NCI-H524 (cell line): Measurements from ENCODE around the gene GLRA3.

Source experiments
- DNase-seq, 2 experiments: peaks; one replicate each; lab custom pipeline; 2025; lab: John Stamatoyannopoulos, UW

GLRA3 gene

GRCh38 chr4:174595141-174595929 is 233.7 kb downstream of the GLRA3 start:
- no peak for DNase-seq

- no peak for DNase-seq
Measured at GRCh38 chr4:174593701-174594100, 235.3 kb downstream of the GLRA3 start.

- DNase-seq: no peak
Measured at GRCh38 chr4:174592985-174593335, 236.1 kb downstream of the GLRA3 start.

GRCh38 chr4:174592256-174592984 is 236.6 kb downstream of the GLRA3 start:
- no peak for DNase-seq

DNA sequence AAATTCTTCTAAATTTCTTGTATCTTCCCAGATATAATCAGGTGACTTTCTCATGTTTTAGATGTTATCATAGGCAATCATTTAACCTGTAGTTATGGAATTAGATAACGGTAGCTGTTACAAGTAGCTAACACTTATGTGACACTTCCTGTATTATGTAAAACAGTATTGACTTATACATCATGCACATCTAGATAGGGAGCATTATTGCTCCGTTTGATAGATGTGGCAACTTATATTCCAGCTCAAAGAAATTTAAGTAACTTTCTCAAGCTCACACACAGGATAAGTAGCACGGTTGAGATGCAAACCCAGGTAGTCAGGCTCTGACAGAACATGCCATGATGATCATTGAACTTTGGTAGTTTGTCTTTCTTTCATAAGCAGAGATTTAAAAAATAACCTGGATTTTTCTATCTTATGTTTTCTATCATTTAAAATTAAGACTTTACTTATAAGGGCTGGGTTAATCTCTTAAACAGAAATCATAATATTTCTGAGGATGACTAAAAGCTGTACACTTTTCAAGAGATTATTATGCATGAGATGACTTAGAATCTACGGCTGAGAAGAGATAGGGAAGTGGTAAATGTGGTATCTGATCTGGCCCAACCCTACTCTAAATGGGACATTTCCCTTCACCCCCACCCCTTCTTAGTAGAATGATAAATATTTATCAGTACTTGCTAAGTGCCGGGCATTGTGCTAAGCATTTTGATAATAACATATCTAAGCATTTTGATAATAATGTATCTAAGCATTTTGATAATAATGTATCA is 237.6 kb downstream of the GLRA3 start:
- DNase-seq: no peak

DNA sequence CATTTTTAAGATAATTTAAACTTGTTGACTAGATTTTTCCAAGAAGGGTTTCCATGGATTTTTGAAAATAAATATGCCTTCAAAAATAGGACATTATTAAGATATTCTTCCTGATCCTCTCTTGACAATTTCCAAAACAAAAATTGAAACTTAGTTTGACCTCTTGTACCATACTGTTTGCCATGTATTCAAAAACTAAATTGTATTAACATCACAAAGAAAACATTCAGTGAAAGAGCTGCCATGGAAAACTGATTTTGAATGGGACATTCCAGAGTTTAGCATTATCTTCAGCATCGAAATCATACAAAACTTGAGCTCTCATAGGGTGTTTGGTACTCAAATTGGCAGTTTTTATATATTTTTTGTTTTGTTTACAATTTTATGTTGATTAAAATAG is 238.7 kb downstream of the GLRA3 start:
- DNase-seq: no peak
